HepG2 (cell line): Measurements from ENCODE around the gene MAGEB18. TPM values are rescaled to one million over a fixed set of nuclear protein-coding genes. Genes with fewer than 3 reads are reported as not detected.

Experiments
- ATAC-seq: fragments of 200-7000 bp; cut with Tn5 transposase; 3 replicates; pipeline ENCODE4 v1.9.1; 2020; ENCODE audit warnings: mild to moderate bottlenecking, moderate library complexity
- Bru-seq: library from RNA; stranded (reverse); fragments of 400-500 nt; gene quantifications from one replicate; lab custom pipeline; 2021; lab: Mats Ljungman, UMichigan
- BruChase-seq, 2 experiments: library from RNA; stranded (reverse); fragments of 400-500 nt; gene quantifications; one replicate each; lab custom pipeline; 2021; lab: Mats Ljungman, UMichigan
- BruUV-seq: library from RNA; stranded (reverse); fragments of 400-500 nt; replicated peaks from 2 replicates; lab custom pipeline; 2021; lab: Mats Ljungman, UMichigan
- CTCF ChIA-PET: fragments of 300-600 bp; formaldehyde crosslinking; extraction: SDS; loops from one replicate; lab custom pipeline; 2021; ENCODE audit warnings: low total read pairs, inconsistent platforms, low intra/inter-chr PET ratio; lab: Yijun Ruan, JAX
- POLR2A ChIA-PET: fragments of 350-600 bp; sonication (Branson Sonifier 250); formaldehyde crosslinking; loops from one replicate; lab custom pipeline; 2020; ENCODE audit warnings: antibody characterized with exemption, inconsistent platforms; lab: Yijun Ruan, JAX
- DNase-seq: peaks from one replicate; pipeline ENCODE4 v3.0.0-alpha.2; 2015; ENCODE audit warnings: low spot score
- FAIRE-seq: peaks from 3 replicates; lab custom pipeline; 2011; peaks lifted over from hg19 to GRCh38; lab: Jason Lieb, UNC
- H2AFZ ChIP-seq: one replicate; pipeline ENCODE4 v1.6.1; 2011; ENCODE audit warnings: low read length, inconsistent platforms
- H3K27ac ChIP-seq: fragments of 300-600 bp; 3 replicates; pipeline ENCODE4 v1.8.0; 2011; ENCODE audit warnings: mixed run types, mild to moderate bottlenecking, mixed read lengths, low read length, inconsistent platforms; ENCODE audit not compliant: insufficient read depth; ENCODE audit errors: extremely low read length
- H3K27me3 ChIP-seq, 2 experiments: fragments of 200-600 bp in 1 of 2; 2 replicates in 1 of 2; 3 replicates in 1 of 2; pipeline versions ENCODE4 v1.6.0 to v1.8.0; 2011; ENCODE audit warnings: low read length in 2 of 2, mild to moderate bottlenecking in 2 of 2, moderate library complexity in 2 of 2, inconsistent platforms in 1 of 2; ENCODE audit not compliant: insufficient read depth in 2 of 2, control insufficient read depth in 1 of 2
- H3K36me3 ChIP-seq, 2 experiments: fragments of 200-600 bp in 1 of 2; replicated peaks in 1 of 2; 2 replicates in 1 of 2; 3 replicates in 1 of 2; pipeline versions ENCODE4 v1.5.1 to v1.8.0; 2011; ENCODE audit warnings: low read length in 2 of 2, inconsistent platforms in 1 of 2; ENCODE audit not compliant: insufficient read depth in 2 of 2, control insufficient read depth in 1 of 2
- H3K4me1 ChIP-seq: 2 replicates; pipeline ENCODE4 v1.5.1; 2012; ENCODE audit warnings: low read length, inconsistent platforms; ENCODE audit not compliant: insufficient read depth
- H3K4me2 ChIP-seq: 2 replicates; pipeline ENCODE4 v1.6.0; 2011; ENCODE audit warnings: low read depth, low read length, inconsistent platforms
- H3K4me3 ChIP-seq, 3 experiments: fragments of 200-600 bp in 1 of 3; sonication (generic), shearing (Covaris generic) in 1 of 3; replicated peaks in 1 of 3; 2 replicates each; pipeline ENCODE4 v1.5.1; 2011 to 2016; ENCODE audit warnings: low read length in 3 of 3, inconsistent platforms in 2 of 3, low read depth in 2 of 3, mild to moderate bottlenecking in 2 of 3, control low read depth in 1 of 3, mixed read lengths in 1 of 3; ENCODE audit not compliant: insufficient read depth in 1 of 3
- H3K79me2 ChIP-seq: one replicate; pipeline ENCODE4 v1.6.1; 2011; ENCODE audit warnings: low read length, inconsistent platforms; ENCODE audit not compliant: insufficient read depth
- H3K9ac ChIP-seq: 2 replicates; pipeline ENCODE4 v1.6.0; 2011; ENCODE audit warnings: mild to moderate bottlenecking, low read depth, low read length, inconsistent platforms; ENCODE audit not compliant: insufficient read depth
- H3K9me3 ChIP-seq: 2 replicates; pipeline ENCODE4 v1.5.1; 2012; ENCODE audit warnings: mild to moderate bottlenecking, low read length
- H4K20me1 ChIP-seq: 2 replicates; pipeline ENCODE4 v1.6.0; 2011; ENCODE audit warnings: inconsistent platforms, mild to moderate bottlenecking, low read length, moderate library complexity; ENCODE audit not compliant: insufficient read depth
- ELF4 ChIP-seq: sonication (generic); formaldehyde crosslinking; IDR thresholded peaks from 2 replicates; pipeline ENCODE4 v1.5.0; 2020; ENCODE audit warnings: missing genetic modification reagents, mild to moderate bottlenecking, moderate library complexity, borderline replicate concordance
- HNF1B ChIP-seq: sonication (generic); formaldehyde crosslinking; IDR thresholded peaks from 2 replicates; pipeline ENCODE4 v1.5.1; 2020; ENCODE audit warnings: mild to moderate bottlenecking, moderate library complexity, missing genetic modification reagents
- MED1 ChIP-seq: sonication (generic); formaldehyde crosslinking; IDR thresholded peaks from 2 replicates; pipeline ENCODE4 v1.4.0; 2020; ENCODE audit warnings: missing genetic modification reagents
- NCOR1 ChIP-seq: fragments of 200-600 bp; sonication (generic); IDR thresholded peaks from 2 replicates; pipeline ENCODE4 v1.7.0; 2017; ENCODE audit warnings: antibody characterized with exemption, low read length, borderline replicate concordance
- SMARCC2 ChIP-seq: fragments of 450-650 bp; IDR thresholded peaks from 2 replicates; pipeline ENCODE4 v1.6.1; 2017; ENCODE audit warnings: antibody characterized with exemption, mild to moderate bottlenecking
- TOPORS ChIP-seq: sonication (generic); formaldehyde crosslinking; IDR thresholded peaks from 2 replicates; pipeline ENCODE4 v1.8.0; 2023; ENCODE audit warnings: mild to moderate bottlenecking, missing genetic modification reagents
- UBTF ChIP-seq: sonication (generic); formaldehyde crosslinking; IDR thresholded peaks from 2 replicates; pipeline ENCODE4 v1.4.0; 2020; ENCODE audit warnings: mild to moderate bottlenecking, missing genetic modification reagents
- ZNF274 ChIP-seq: sonication (generic); formaldehyde crosslinking; IDR thresholded peaks from 2 replicates; pipeline ENCODE4 v1.5.1; 2020; ENCODE audit warnings: mild to moderate bottlenecking, missing genetic modification reagents
- ZNF556 ChIP-seq: sonication (generic); formaldehyde crosslinking; IDR thresholded peaks from 2 replicates; pipeline ENCODE4 v1.4.0; 2020; ENCODE audit warnings: mild to moderate bottlenecking, missing genetic modification reagents, borderline replicate concordance
- ZNF614 ChIP-seq: IDR thresholded peaks from 2 replicates; pipeline ENCODE4 v1.6.1; 2018; ENCODE audit warnings: missing biosample characterization, missing genetic modification reagents, inconsistent platforms, borderline replicate concordance
- ZNF780A ChIP-seq: sonication (generic); formaldehyde crosslinking; IDR thresholded peaks from 2 replicates; pipeline ENCODE4 v1.8.0; 2022; ENCODE audit warnings: mild to moderate bottlenecking, missing genetic modification reagents, moderate library complexity
- ZSCAN29 ChIP-seq: sonication (generic); formaldehyde crosslinking; conservative IDR thresholded peaks from 2 replicates; pipeline ENCODE4 v1.4.0; 2020; ENCODE audit warnings: mild to moderate bottlenecking, missing genetic modification reagents
- WGBS: methylation state at CpG from one replicate; pipeline ENCODE4 v1.1.6; 2017; ENCODE audit warnings: low lambda C conversion rate; 5-methylcytosine and 5-hydroxymethylcytosine counted together
- in situ Hi-C: cut with HindIII; loops from 2 replicates; pipeline ENCODE4 v1.10.0; 2017; ENCODE audit warnings: low pct_unique_long_range_greater_than_20kb; ENCODE audit not compliant: extremely low pct_ligation_motif_present
- intact Hi-C: fragments of 100-400 bp; cut with micrococcal nuclease; formaldehyde crosslinking; loops from one replicate; pipeline ENCODE4 v1.10.0; 2022; ENCODE audit not compliant: unreplicated experiment
- long read RNA-seq, 2 experiments: library from RNA in 1 of 2; library from polyadenylated mRNA in 1 of 2; stranded (forward) in 1 of 2; unstranded in 1 of 2; transcript quantifications; one replicate each; pipeline ENCODE4 v2.0.0, GENCODE V29; 2019 to 2022
- polyA minus RNA-seq, 3 experiments: library from RNA; depleted of rRNA, polyadenylated mRNA; stranded (reverse); fragments of >200 nt; gene quantifications; 2 replicates each; pipeline ENCODE4 v1.2.3, GENCODE V29; 2011; ENCODE audit warnings: low replicate concordance in 1 of 3
- polyA plus RNA-seq, 8 experiments: library from polyadenylated mRNA; depleted of rRNA in 3 of 8; stranded (reverse) in 7 of 8; unstranded in 1 of 8; fragments of >200 nt; fragmentation: Illumina TruSeq in 4 of 8; extraction: Trizol in 4 of 8; gene quantifications; 2 replicates each; pipeline versions ENCODE4 v1.2.1 to v1.2.3, GENCODE V29; 2011 to 2016; ENCODE audit warnings: low read depth in 4 of 8, missing spikeins in 1 of 8, mixed read lengths in 1 of 8; ENCODE audit not compliant: insufficient read depth in 1 of 8
- total RNA-seq, 5 experiments: library from RNA; depleted of rRNA; stranded (reverse); fragments of >200 nt; fragmentation: Illumina TruSeq; extraction: Trizol; gene quantifications; 2 replicates each; pipeline ENCODE4 v1.2.3, GENCODE V29; 2016; ENCODE audit warnings: low read depth in 1 of 5
- TF ChIP-seq, protein P1 (sequence below): sonication (generic); formaldehyde crosslinking; IDR thresholded peaks from 2 replicates; pipeline ENCODE4 v1.8.1; 2023; ENCODE audit warnings: mild to moderate bottlenecking, moderate library complexity, missing genetic modification reagents

Gene MAGEB18
- total RNA-seq (2016; rRNA removed; fragmentation: Illumina TruSeq; extraction: Trizol) = not detected in 2 replicates
- total RNA-seq (2016; cell fraction: cytosol; rRNA removed; fragmentation: Illumina TruSeq; extraction: Trizol; ENCODE audit: low read depth) = not detected in 2 replicates
- not detected in 2 replicates for total RNA-seq (2016; cell fraction: insoluble cytoplasmic fraction; rRNA removed; fragmentation: Illumina TruSeq; extraction: Trizol)
- not detected in 2 replicates for total RNA-seq (2016; cell fraction: membrane; rRNA removed; fragmentation: Illumina TruSeq; extraction: Trizol)
- not detected in 2 replicates for total RNA-seq (2016; cell fraction: nucleus; rRNA removed; fragmentation: Illumina TruSeq; extraction: Trizol)
- not detected in 2 replicates for polyA plus RNA-seq (2011; rRNA removed)
- polyA plus RNA-seq (2011; cell fraction: cytosol; rRNA removed) = not detected in 2 replicates
- polyA plus RNA-seq (2011; cell fraction: nucleus; rRNA removed) = not detected in 2 replicates
- polyA plus RNA-seq (2012) = not detected in 2 replicates
- not detected in 2 replicates for polyA plus RNA-seq (2016; cell fraction: cytosol; fragmentation: Illumina TruSeq; extraction: Trizol; ENCODE audit: low read depth)
- polyA plus RNA-seq (2016; cell fraction: insoluble cytoplasmic fraction; fragmentation: Illumina TruSeq; extraction: Trizol; ENCODE audit: low read depth) = not detected in 2 replicates
- not detected in 2 replicates for polyA plus RNA-seq (2016; cell fraction: membrane; fragmentation: Illumina TruSeq; extraction: Trizol; ENCODE audit: low read depth)
- not detected in 2 replicates for polyA plus RNA-seq (2016; cell fraction: nucleus; fragmentation: Illumina TruSeq; extraction: Trizol; ENCODE audit: insufficient read depth, low read depth)
- polyA minus RNA-seq (2011; rRNA and poly(A)+ RNA removed; ENCODE audit: low replicate concordance) = not detected in 2 replicates
- not detected in 2 replicates for polyA minus RNA-seq (2011; cell fraction: cytosol; rRNA and poly(A)+ RNA removed)
- not detected in 2 replicates for polyA minus RNA-seq (2011; cell fraction: nucleus; rRNA and poly(A)+ RNA removed)
- not detected for Bru-seq, nascent RNA
- not detected for BruChase-seq, experiment 1, labeled RNA remaining after a 6-hour chase
- not detected for BruChase-seq, experiment 2, labeled RNA remaining after a 2-hour chase
- long read RNA-seq, experiment 1 = 0 reads
- long read RNA-seq, experiment 2 = 0 reads

- in situ Hi-C loops = no loop called here
- TF ChIP-seq SMARCC2 (no peak), TOPORS (CRISPR knock-in tag) (no peak), ELF4 (no peak), ZSCAN29 (CRISPR knock-in tag) (no peak), UBTF (CRISPR knock-in tag) (no peak), ZNF274 (CRISPR knock-in tag) (no peak), ZNF556 (CRISPR knock-in tag) (no peak), ZNF780A (no peak), HNF1B (no peak), MED1 (CRISPR knock-in tag) (no peak), NCOR1 (no peak), ZNF614 (CRISPR knock-in tag) (no peak)
- TF ChIP-seq, protein P1, sequence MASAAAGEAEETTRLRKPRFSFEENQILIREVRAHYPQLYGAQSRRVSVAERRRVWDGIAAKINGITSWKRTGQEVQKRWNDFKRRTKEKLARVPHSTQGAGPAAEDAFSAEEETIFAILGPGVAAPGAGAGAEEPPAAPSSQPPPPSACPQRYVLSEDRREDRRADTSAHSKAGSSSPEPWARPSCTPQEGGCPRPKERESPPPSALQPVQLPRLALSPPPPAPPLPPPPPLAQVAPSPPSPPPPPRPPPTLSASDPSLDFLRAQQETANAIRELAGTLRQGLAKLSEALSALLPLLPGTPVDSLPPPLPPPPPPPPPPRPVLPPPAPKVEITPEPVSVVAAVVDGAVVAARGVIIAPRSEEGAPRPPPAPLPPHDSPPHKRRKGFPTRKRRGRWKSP (CRISPR knock-in tag) = no peak
- BruUV-seq = no TSS peak
- Histone ChIP-seq H4K20me1 (no peaks in the 10 kb centered on the region), H3K4me3 (no peak within 1 kb of the TSS), H3K9me3 (no peaks in the 10 kb centered on the region), H3K4me1 (no peaks in the 10 kb centered on the region), H3K4me2 (no peak within 1 kb of the TSS), H2AFZ (no peak within 1 kb of the TSS), H3K36me3 (no peaks in the 10 kb centered on the region), H3K79me2 (no peaks in the 10 kb centered on the region), H3K9ac (no peak within 1 kb of the TSS), H3K27ac (no peak within 1 kb of the TSS), H3K27me3 (no peaks in the 10 kb centered on the region)
- DNase-seq = no peak
- ChIA-PET POLR2A (no interaction called here), CTCF (no interaction called here)
- WGBS = 13% methylated on average over 2 of the region's 11 CpGs
- intact Hi-C loops = no loop called here
- no peak for ATAC-seq
- FAIRE-seq = no peak
These were observed at the start of gene MAGEB18 for GRCh38 chrX:26138274-26138673. TSS of gene MAGEB18 (plus strand) at chrX:26138343. CDS start at chrX:26138986, 643 bp downstream.
